HG02840 (cell line): ENCODE results near the gene RFNG.

ENCODE experiments used
- ATAC-seq: cut with Tn5 transposase; IDR thresholded peaks from one replicate; pipeline ENCODE4 v1.9.1; 2021; ENCODE audit warnings: mild to moderate bottlenecking, moderate library complexity, moderate number of reproducible peaks; ENCODE audit not compliant: unreplicated experiment, low FRiP score

RFNG gene

DNA sequence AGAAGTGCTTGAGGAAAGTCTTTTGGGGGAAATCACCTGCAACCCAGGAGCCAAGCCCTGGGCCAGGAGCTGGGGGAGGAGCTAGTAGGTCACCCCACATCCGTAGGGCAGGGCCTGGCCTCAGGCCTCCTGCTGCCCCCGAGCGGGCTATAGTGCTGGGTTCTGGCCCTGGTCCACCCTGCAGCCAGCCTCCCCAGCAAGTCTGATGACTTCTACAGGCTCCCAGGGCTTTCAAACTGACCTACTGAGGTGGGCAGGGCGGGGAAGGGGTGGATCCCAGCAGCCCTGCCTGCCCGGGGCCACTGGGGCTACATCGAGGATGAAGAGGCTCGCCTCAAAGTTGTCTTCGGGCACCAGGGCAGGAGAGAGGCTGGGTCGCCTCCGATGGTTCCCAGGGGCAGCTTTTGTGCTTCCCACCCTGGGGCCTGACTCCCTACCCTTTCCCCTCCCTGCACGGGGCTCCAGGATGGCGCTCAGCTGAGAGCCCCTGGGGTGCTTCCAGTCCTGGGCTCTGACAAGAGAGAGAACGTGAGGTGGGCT lies 33.9 kb downstream of the RFNG start:
- no peak for ATAC-seq

DNA sequence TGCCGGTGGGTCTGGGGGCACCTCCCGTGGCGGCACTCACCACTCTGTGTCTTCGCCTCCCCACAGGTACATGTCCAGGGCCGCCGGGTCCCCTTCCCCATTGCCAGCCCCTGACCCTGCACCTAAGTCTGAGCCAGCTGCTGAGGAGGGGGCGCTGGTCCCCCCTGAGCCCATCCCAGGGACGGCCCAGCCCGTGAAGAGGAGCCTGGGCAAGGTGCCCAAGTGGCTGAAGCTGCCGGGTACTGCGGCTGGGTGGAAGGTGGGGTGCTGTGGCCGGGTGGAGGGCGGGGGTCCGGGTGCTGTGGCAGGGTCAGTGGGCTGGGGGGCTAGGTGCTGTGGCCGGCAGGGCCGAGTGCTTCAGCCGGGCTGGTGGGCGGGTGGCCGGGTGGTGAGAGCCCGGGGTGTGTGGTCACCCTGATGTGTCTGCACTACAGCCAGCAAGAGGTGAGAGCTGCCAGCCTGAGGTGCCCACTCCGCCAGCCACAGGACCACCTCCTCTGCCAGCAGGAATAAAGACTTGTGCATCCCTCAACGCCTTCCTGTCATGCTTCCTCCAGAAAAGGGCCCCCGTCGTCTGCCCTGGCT lies 34.6 kb downstream of the RFNG start:
- ATAC-seq, result no peak

DNA sequence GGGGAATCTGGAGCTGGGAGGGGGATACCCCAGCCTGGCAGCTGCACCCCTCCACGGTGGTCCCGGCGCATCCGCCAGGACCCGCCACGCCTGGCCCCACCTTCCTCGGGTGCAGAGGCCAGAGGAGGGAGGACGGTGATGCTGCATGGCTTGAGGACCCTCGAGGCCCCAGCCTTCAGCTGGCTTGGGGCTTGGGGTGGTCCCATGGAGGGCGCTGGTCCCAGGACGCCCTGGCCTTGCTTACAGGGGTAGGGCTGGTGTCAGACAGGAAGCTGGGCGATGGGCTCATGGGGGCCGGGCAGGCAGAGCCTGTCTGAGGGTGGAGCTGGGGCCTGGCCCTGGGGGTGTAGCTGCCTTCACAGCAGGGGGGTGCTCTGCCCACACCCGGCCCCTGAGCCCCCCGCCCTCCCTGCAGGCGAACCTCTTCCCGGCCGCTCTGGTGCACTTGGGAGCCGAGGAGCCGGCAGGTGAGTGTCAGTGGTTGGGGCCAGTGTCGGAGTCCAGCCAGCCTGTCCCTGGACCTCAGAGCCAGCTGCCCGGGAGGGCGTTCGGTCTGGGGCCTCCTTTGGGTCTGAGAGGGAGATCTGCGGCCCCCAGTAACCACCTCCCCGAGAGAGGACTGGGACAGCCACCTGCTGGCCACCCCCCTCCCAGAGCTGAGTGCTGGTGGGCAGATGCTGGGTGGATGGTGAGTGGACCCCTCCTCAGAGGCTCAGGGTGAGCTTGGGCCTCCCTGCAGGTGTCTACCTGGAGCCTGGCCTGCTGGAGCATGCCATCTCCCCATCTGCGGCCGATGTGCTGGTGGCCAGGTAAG lies 35.3 kb downstream of the RFNG start:
- no peak for ATAC-seq

DNA sequence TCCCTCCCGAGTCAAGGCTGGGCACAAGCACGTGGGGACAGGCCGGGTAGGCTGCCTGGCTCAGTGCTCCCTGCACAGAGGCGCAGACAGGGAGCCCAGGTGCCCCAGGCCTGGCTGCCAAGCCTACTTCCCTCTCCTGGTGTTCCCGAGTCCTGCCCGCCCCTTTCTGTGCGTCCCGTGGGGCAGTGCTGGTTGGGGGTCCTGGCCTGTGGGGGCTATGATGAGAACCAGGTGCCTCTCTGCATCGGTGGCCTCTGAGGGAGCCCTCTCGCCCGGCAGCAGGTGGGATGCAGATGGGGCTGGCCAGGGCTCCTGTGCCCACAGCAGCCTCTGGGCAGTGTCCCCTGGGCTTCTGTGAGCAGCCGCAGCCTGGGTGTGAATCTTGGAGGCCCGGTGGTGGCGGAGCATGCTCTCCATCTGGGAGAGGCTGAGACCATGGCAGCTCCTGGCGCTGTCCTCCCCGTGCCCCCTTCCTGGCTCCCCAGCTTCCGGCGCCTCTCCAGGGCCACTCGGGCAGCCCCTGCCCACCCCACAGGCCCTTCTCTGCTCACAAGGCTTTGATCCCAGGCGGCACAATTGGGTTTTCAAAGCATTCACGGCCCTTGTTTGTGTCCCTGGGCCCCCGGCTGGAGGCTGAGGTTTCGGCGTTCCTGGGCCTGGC lies 36.2 kb downstream of the RFNG start:
- ATAC-seq, result no peak

DNA sequence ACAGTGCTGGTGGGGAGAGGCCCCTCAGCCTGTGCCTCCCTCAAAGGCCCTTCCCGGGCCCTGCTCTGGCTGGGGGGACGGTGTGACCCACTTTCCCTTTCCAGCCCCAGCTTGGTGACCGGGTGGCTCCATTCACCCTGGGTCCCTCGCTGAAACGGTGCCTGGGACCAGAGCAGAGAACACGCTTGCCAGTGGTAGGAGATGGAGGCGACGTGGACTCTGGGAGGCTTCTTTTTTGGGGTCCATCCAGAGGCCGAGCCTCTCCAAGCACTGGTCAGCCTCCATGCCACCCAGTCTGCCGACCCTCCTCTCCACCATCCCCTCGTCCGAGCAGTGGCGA lies 36.7 kb downstream of the RFNG start:
- no peak for ATAC-seq

DNA sequence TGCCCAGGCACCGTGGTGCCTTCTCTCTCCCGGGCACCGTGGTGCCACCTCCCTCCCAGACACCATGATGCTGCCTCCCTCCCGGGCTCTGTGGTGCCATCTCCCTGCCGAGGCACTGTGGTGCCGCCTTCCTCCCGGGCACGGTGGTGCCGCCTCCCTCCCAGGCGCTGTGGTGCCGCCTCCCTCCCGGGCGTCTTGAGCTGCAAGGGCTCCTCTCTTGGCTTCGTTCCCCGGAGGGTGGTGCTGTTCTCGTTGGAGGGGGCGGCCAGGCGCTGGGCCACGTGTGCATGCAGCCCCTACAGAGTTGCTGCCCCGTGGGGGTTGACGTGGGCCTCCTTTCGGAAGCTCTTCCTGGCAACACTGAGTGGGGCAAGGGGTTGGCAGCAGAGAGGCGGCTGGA lies 37.2 kb downstream of the RFNG start:
- ATAC-seq, result no peak

DNA sequence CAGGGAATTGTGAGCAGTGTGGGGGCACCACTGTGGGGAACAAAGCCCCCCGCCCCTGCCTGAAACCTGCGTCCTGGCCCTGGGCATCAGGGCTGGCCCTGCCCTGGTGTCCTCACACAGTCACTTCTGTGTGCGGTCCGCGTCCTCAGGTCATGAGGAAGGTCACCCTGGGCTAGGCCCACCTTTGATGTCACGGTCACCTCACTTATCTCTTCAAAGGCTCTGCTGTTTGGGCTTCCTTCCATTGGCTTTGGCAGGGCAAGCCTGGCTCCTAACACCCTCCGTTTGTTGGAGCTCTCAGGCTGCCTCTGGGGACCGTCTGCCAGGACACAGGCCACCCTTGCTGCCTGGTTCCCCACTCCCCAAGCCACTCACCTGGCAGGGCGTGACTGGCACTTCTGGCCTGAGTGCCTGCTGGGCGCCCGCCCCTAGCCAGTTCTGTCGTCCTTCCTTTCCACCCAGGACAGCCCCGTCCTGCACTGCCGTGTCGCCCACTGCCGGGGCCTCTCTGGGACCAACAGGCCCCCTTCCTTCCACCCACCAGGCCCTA lies 37.8 kb downstream of the RFNG start:
- no peak for ATAC-seq

DNA sequence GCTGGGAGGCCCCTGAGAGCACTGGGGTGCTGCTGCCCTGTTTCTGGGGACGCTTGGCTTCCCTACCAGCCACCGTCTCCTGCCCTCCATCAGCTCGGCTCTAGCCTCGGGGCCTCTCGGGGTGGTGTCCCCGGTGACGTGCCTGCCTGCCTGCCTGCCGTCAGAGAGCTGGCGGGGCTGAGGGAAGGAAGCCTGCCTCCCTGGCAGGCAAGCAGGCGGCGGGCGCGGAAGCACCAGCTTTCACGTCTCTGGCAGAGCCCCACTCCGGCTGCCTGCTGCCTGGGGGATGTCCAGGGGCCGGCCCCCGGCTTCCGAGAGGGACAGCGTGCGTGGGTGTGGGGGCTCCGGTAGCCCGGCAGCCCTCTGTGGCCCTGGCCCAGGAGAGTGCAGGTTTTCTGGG lies 38.3 kb downstream of the RFNG start:
- ATAC-seq, result no peak

DNA sequence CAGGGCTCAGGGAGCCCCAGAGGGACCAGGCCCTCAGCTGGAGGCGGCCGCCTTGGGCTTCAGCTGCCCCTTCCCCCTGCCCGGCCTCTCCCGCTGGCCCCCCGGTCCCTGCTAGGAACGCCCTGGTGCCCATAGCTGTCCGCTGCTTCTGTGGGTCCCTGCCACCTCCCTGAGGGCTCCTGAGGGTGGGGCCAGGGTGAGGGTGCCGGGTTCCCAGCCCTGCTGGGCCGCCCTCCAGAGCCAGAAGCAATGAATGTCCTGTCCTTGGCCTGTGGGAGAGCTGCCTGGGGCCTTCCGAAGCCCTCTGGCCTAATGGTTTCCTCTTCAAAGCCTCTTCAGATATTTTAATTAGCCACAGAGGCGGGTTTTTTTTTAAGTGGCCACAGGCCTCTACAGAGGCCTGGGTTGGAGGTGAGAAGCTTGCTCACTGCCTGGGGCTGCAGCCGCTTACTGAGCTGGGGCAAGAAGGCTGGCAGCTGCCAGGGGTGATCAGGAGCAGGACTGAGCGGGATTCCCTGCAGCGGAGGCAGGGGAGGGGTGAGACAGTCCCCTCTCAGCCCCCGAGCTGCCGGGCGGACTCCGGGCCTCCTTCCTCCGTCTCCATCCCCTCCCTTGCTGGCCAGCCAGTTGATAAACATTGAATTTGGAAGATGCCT lies 38.8 kb downstream of the RFNG start:
- ATAC-seq, result no peak

DNA sequence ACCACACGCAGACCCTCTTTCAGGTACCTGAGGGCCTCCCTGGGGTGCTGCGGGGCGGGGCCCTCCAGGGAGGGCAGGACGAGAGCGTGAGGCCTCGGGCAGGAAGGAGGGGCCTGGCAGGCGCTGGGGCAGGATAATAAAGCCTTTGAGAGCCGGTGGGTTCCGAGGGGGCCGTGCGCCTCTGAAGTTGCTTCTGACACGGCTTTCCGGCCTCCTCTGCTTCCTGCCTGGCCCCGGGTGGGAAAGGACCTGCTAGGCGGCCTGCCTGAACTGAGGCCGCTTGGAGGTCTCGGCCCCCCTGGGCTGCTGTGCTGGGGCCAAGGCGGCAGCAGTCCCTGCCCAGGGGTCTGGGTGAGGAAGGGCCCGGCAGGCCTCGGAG lies 39.4 kb downstream of the RFNG start:
- ATAC-seq, result no peak

DNA sequence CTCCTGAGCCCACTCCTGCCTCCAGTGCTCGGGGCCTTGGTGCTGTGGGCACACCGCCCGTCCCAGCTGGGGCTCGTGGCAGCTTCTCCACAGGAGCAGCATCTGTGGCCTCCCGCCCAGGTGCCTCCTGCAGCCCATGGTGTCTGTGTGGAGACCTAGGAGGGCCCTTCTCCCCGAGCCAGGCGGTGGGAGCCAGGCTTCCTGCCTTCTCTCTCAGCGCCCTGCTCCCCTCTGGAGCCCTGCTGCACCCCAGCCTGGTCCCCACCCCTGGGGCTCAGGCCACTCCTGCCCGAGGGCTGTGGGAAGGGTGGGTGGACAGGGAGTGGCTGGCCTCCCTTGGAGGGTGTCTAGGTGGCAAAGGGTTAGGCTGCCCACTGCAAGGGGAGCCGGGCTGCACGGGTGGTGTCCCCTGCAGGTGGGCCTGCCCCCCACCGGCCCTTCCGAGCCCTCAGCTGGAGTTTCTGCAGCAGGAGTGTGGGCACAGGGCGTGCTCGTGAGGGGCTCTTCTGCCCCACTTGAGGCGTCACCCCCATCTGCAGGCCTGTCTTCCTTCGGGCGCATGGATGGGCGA lies 39.9 kb downstream of the RFNG start:
- ATAC-seq, result no peak

DNA sequence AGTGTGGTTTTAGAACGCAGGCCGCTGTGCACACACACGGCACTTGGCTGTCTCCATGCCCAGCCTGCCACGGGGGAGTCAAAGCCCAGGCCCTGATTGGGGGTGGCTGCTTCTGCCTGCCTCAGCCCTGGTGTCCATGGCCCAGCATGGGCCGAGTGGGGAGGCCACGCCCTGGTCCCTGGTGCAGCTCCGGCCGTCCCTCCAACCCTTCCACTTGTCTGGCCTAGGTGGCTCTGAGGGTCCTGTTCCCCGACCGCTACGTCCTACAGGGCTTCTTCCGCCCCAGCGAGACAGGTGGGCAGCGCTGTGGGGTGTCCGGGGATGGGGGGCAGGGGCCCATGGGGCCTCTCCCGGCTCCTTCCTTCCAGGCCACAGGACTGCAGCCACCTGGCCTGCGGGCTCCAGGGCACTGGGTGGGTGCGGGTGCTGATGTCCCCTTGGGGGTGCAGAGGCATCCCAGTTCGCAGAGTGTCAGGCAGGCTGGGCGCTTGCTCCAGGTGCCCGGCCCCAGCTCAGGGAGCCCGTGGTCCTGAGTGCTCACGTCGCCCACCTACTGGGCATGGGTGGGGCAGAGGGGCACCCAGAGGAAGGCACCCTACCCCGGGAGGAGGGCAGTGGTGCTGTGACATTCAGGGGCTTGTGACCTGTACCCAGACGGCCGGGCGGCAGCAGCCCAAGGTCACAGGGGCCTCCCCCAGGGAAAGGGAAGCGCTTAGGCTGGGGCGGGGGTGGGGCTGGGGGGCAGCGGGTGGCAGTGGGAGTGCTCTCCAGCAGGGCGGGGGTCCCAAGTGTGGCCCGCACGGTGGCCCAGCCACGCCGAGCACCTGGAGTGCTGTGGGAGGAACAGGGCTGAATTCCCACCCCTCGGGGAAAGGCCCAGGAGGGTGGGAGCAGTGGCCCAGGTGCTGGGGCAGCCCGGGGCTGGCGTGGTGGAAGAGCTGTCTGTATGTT lies 40.8 kb downstream of the RFNG start:
- no peak for ATAC-seq

DNA sequence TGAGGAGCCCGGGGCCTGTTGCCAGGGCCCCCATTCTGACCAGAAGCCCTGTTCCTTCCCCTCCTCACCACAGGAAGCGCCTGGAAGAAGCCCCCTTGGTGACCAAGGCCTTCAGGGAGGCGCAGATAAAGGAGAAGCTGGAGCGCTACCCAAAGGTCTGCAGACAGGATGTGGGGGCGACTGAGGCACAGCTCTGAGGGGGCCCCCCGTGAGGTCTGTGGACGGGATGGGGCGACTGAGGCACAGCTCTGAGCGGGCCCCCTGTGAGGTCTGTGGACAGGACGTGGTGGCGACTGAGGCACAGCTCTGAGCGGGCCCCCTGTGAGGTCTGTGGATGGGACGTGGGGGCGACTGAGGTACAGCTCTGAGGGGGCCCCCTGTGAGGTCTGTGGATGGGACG lies 42.2 kb downstream of the RFNG start:
- ATAC-seq, result no peak

DNA sequence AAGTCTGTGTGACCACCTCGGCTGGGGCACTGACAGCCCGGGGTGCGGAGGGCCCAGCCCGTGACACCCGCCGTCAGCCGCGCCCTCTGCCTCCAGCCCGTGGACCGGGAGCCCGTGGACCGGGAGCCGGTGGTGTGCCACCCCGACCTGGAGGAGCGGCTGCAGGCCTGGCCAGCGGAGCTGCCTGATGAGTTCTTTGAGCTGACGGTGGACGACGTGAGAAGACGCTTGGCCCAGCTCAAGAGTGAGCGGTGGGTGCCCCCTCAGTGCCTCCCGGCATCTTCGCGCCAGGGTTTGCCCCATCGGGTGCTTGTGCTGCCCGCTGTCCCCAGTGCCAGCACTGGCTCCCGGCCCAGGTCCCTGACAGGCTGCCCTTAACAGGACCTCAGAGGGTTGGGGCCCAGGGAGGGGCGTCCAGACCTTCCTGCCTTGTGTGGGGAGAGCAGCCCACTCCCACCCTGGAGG lies 42.6 kb downstream of the RFNG start:
- ATAC-seq, result no peak

DNA sequence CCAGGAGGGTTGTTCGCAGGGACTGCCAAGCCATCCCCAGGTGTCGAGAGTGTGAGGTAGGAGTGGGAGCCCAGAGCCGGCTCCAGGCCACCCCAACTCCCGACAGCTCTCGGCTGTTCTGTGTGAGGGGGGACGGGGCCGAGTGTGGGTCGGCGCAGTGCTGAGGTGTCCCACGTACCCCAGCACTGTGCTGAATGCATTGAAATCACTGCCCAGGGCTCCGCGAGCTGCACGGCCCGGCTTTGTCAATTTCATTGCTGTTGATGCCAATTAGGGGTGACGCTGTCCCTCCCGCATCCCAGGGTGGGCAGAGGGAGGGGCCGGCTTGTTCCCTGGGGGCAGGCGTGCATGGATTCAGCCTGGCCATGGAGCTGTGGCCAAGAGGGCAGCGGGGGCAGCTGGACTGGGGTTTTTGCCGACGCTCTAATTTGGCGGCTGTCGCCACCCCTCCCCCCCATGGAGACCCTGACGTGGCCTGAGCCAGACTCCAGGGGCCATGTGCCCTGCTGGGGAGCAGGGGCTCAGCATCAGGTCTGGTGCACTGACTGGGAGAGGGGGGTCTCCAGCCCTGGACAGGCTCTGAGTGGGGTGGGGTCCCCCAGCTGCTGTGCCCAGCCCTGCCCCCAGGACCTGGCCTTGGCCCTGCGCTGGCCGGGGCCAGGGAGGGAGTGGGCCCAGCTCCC lies 43.2 kb downstream of the RFNG start:
- ATAC-seq, result no peak

DNA sequence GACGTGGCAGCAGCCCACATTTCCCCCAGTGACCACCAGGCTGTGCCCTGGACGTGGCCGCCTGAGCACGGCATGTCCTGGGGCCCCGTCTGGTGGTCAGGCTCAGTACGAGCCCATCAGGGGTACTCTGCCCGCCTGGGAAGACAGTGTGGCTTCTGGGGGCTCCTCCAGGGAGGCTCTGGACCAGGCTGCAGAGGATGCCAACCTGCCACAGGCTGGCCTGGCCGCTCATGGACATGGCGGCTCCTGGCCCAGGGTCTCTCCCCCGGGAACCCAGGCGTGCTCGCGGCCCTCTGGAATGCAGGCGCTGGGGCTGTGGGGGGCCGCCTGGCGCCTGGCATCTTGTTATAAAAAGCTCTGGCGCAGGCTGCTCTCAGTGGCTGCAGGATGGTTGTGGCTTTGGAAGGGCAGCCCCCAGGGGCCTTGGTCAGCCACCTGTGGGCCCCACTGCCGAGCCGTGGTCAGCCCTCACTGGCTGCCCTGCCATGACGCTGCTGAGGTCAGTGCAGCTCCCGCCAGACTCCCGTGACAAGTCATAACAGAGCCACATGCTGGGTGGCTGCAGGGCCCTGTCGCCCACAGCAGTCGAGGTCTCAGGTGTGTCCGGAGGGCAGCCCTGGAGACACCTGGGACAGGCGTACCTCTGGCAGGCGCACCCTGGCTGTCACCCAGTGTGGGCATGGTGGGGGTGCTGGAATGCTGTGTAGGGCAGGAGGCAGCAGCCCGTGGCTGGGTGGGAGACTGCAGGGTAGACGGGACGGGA lies 43.9 kb downstream of the RFNG start:
- ATAC-seq, result no peak

DNA sequence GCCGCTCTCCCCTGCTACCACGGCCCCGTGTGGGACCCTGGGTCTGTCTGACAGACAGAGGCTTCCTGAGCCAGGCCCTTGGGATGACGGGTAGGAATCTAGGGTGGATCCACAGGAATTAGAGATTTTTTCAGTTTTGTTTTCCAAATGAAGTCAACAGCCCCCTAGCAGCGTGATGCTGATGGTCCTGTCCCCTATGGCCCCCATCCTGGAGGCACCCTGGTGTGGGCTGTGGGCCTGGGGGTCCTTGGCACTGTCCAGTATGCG lies 44.5 kb downstream of the RFNG start:
- ATAC-seq, result no peak

DNA sequence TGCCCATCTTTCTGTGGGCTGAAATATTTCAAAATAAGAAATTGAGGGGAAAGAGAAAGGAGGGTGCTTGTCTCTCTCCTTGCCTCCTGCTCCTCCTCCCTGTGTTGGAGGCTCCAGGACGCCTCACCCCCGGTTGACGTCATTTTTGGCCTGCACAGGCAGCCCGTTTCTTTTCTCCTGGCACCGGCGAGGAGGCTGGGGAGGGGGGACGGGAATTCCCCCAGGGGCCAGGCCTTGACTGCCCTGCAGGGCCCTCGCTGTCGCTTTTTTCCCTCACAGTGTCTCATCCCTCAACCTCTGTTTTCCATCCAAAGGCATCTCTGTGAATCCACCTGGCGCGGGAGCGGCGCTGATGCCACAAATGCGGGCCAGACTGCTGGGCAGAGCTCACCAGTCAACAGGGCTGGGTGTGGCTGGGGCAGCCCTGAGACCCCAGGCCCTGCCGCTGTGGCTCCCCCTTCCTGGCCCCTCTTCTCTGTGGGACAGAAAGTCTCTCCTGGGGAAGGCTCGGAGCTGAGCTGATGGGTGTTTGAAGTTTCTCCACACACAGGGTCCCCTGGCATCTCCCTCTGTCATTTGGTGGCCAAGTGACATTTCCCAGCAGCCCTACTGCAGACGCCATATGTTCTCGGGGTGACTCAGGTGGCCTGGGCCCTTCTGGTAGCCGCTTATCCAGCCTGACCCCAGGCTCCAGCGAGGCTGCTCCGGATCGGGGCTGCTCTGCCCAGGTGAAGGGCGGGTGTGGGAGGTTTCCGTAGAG lies 45.0 kb downstream of the RFNG start:
- ATAC-seq, result no peak
